Measurements from ENCODE around the gene C10orf95.

- TF ChIP-seq, protein P1, sequence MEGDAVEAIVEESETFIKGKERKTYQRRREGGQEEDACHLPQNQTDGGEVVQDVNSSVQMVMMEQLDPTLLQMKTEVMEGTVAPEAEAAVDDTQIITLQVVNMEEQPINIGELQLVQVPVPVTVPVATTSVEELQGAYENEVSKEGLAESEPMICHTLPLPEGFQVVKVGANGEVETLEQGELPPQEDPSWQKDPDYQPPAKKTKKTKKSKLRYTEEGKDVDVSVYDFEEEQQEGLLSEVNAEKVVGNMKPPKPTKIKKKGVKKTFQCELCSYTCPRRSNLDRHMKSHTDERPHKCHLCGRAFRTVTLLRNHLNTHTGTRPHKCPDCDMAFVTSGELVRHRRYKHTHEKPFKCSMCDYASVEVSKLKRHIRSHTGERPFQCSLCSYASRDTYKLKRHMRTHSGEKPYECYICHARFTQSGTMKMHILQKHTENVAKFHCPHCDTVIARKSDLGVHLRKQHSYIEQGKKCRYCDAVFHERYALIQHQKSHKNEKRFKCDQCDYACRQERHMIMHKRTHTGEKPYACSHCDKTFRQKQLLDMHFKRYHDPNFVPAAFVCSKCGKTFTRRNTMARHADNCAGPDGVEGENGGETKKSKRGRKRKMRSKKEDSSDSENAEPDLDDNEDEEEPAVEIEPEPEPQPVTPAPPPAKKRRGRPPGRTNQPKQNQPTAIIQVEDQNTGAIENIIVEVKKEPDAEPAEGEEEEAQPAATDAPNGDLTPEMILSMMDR (IDR thresholded peaks at IDR 0.05): no peak
- TF ChIP-seq, protein P2, sequence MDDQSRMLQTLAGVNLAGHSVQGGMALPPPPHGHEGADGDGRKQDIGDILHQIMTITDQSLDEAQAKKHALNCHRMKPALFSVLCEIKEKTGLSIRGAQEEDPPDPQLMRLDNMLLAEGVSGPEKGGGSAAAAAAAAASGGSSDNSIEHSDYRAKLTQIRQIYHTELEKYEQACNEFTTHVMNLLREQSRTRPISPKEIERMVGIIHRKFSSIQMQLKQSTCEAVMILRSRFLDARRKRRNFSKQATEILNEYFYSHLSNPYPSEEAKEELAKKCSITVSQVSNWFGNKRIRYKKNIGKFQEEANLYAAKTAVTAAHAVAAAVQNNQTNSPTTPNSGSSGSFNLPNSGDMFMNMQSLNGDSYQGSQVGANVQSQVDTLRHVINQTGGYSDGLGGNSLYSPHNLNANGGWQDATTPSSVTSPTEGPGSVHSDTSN (IDR thresholded peaks at IDR 0.05): no peak
- TF ChIP-seq SIN3A (IDR thresholded peaks at IDR 0.05; ENCODE audit: borderline replicate concordance, low read depth, low read length): no peak
- TF ChIP-seq RFX5 (IDR thresholded peaks at IDR 0.05; ENCODE audit: low read length): no peak
- no peak for TF ChIP-seq EP300 (IDR thresholded peaks at IDR 0.05; ENCODE audit: borderline replicate concordance in 1 of 2, low read depth in 1 of 2, low read length in 1 of 2)
- no peak for TF ChIP-seq YY1 (IDR thresholded peaks at IDR 0.05; ENCODE audit: low read depth)
- TF ChIP-seq FOSL2 (IDR thresholded peaks at IDR 0.05; ENCODE audit: borderline replicate concordance, low read depth): no peak
- TF ChIP-seq SMC3 (IDR thresholded peaks at IDR 0.05; ENCODE audit: low read depth, low read length): no peak
- TF ChIP-seq EZH2phosphoT487 (IDR thresholded peaks at IDR 0.05; ENCODE audit: borderline replicate concordance, low read depth): no peak
- TF ChIP-seq RAD21 (IDR thresholded peaks at IDR 0.05; ENCODE audit: low read length): no peak
- no peak for TF ChIP-seq GATA2 (CRISPR knock-in tag; IDR thresholded peaks at IDR 0.05)
These were observed 16.7 kb upstream of the C10orf95 start for GRCh38 chr10:102467971-102468438.

Measured in SK-N-SH (cell line).